Neural cell (in vitro differentiated cells): ENCODE results near the gene PLD5.
"Not testable (repeated sequence)": the region's sequence is repeated elsewhere in the genome, so short reads cannot be mapped to it uniquely, and the experiment has no call there.

ENCODE experiments used
- EZH2 ChIP-seq: fragments of 200-600, 300-800 bp; shearing (Covaris generic), sonication (generic); IDR thresholded peaks from 2 replicates; pipeline ENCODE4 v1.6.1; 2014; ENCODE audit warnings: antibody characterized with exemption, low read length, borderline replicate concordance, mild to moderate bottlenecking; ENCODE audit not compliant: insufficient read depth, poor library complexity, severe bottlenecking
- RAD21 ChIP-seq: fragments of 450-650 bp; conservative IDR thresholded peaks from 2 replicates; pipeline ENCODE4 v1.6.1; 2014; ENCODE audit warnings: antibody characterized with exemption, mild to moderate bottlenecking, moderate library complexity
- TAF1 ChIP-seq: IDR thresholded peaks from 2 replicates; pipeline ENCODE4 v1.6.1; 2012; ENCODE audit warnings: low read depth
- TF ChIP-seq, protein P1 (sequence below): fragments of 450-650 bp; IDR thresholded peaks from 2 replicates; pipeline ENCODE4 v1.5.1; 2014; ENCODE audit warnings: antibody characterized with exemption, mild to moderate bottlenecking, moderate library complexity; ENCODE audit not compliant: poor library complexity, severe bottlenecking

DNA sequence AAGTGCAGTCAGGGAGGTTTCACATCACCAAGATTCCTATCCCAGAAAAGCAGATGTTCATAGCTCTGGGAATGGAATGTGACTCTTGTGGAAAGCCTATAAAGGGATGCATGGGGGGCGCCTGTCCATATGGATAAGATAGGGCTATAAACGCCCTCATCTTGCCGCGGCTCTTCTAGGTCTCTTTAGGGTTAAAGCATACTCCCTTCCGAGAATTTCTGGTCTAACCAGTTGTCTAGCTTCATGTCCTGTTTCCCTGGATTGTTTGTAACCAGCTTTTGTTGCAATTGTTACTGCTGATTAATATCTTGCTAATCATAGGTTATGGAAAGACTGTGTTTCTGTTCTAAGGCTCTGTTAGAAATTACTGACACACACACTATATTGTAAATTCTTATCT, 64.8 kb downstream of the PLD5 start:
- not testable (repeated sequence) for TF ChIP-seq EZH2, RAD21, TAF1
- TF ChIP-seq, protein P1, sequence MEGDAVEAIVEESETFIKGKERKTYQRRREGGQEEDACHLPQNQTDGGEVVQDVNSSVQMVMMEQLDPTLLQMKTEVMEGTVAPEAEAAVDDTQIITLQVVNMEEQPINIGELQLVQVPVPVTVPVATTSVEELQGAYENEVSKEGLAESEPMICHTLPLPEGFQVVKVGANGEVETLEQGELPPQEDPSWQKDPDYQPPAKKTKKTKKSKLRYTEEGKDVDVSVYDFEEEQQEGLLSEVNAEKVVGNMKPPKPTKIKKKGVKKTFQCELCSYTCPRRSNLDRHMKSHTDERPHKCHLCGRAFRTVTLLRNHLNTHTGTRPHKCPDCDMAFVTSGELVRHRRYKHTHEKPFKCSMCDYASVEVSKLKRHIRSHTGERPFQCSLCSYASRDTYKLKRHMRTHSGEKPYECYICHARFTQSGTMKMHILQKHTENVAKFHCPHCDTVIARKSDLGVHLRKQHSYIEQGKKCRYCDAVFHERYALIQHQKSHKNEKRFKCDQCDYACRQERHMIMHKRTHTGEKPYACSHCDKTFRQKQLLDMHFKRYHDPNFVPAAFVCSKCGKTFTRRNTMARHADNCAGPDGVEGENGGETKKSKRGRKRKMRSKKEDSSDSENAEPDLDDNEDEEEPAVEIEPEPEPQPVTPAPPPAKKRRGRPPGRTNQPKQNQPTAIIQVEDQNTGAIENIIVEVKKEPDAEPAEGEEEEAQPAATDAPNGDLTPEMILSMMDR, result not testable (repeated sequence)
